Stimulated activated CD4-positive, alpha-beta T cell treated with anti-CD3 and anti-CD28 coated beads, Interleukin-4, amount 100 ng/mL, for 1 hour (primary cell): ENCODE data around the gene PML.

Experiments
- DNase-seq: peaks from one replicate; pipeline ENCODE4 v3.0.0-alpha.2; 2020

Gene PML

DNA sequence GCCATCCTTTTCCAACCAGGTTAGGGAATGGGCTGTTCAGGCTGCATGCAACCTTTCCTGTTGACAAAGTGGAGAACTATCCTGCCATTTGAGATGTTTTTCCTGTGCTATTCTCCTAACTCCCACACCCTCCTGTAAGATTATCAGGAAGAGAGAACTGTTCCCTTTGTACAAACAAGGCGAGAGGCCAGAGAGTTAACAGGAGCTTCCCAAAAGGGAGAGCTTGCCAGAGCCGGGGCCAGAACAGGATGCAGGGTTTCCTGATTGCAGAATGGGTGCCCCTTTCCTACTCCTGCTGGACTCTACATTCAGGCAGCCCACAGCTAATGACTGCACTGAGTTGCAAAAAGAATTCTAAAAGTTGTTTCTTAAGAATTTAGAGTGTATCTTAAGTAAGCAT is 17.1 kb downstream of the PML start:
- no peak for DNase-seq

- no peak for DNase-seq
These were observed 18.9 kb downstream of the PML start for GRCh38 chr15:74013374-74013894.

- no peak for DNase-seq
These were observed 25.2 kb downstream of the PML start for GRCh38 chr15:74019734-74020133.

DNA sequence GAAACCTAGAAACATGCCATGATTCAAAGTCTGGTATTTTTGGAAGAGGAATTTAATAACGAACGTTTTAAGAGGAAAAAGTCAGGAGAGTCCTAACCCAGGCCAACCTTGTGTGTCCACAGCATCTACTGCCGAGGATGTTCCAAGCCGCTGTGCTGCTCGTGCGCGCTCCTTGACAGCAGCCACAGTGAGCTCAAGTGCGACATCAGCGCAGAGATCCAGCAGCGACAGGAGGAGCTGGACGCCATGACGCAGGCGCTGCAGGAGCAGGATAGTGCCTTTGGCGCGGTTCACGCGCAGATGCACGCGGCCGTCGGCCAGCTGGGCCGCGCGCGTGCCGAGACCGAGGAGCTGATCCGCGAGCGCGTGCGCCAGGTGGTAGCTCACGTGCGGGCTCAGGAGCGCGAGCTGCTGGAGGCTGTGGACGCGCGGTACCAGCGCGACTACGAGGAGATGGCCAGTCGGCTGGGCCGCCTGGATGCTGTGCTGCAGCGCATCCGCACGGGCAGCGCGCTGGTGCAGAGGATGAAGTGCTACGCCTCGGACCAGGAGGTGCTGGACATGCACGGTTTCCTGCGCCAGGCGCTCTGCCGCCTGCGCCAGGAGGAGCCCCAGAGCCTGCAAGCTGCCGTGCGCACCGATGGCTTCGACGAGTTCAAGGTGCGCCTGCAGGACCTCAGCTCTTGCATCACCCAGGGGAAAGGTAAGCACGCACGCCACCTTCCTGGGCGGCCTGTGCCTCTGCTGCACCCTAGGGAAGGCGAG is 28.4 kb downstream of the PML start:
- DNase-seq = no peak

GRCh38 chr15:74024687-74025086 is 30.2 kb downstream of the PML start:
- DNase-seq = no peak

GRCh38 chr15:74025436-74025835 is 30.9 kb downstream of the PML start:
- DNase-seq = no peak

DNA sequence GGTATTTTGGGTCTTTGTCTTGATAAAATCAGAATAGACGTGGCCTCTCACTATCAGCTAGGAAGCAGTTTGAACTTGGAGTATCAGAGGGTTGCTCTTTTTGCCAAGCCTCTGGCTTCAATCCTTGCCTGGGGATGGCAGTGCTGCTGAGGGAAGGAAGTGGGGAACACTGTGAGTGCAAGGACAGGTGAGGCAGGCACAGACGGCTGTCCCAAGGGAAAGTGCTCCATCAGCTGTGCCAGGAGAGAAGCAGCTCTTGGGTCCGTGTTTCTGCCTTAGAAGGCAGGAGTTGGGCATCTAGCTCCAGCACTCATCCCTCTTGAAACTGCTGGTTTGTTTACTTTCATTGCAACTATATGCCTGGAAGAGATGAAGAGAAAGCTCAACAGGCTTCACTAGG is 33.2 kb downstream of the PML start:
- no peak for DNase-seq

DNA sequence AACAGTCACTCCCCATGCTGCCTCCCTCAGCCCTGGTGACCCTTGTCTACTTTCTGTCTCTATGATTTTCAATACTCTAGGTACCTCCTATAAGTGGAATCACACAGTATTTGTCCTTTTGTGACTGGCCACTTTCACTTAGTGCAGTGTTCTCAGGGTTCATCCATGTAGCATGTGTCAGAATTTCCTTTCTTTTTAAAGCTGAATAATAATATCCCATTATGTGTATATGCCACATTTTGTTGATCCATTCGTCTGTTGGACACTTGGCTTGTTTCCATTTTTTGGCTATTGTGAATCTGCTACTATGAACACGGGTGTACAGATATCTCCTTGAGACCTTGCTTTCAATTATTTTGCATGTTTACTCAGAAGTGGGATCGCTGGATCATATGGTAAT is 34.1 kb downstream of the PML start:
- DNase-seq = no peak

DNA sequence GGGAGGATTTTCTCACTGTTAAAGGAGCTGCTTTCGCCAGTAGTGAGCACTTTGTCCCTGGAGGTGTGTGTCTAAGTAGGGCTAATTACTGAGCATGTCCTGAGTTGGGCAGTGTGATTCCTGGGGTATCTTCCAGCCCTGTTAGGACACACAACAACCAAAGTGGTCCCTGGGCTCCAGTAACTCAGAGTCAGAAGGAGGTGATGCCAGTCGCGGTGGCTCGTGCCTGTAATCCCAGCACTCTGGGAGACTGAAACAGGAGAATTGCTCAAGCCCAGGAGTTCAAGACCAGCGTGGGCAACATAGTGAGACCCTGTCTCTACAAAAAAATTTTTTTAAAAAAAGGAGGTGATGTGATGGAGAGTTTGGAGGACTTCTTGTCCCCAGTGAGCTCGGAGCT is 37.5 kb downstream of the PML start:
- DNase-seq = no peak

DNA sequence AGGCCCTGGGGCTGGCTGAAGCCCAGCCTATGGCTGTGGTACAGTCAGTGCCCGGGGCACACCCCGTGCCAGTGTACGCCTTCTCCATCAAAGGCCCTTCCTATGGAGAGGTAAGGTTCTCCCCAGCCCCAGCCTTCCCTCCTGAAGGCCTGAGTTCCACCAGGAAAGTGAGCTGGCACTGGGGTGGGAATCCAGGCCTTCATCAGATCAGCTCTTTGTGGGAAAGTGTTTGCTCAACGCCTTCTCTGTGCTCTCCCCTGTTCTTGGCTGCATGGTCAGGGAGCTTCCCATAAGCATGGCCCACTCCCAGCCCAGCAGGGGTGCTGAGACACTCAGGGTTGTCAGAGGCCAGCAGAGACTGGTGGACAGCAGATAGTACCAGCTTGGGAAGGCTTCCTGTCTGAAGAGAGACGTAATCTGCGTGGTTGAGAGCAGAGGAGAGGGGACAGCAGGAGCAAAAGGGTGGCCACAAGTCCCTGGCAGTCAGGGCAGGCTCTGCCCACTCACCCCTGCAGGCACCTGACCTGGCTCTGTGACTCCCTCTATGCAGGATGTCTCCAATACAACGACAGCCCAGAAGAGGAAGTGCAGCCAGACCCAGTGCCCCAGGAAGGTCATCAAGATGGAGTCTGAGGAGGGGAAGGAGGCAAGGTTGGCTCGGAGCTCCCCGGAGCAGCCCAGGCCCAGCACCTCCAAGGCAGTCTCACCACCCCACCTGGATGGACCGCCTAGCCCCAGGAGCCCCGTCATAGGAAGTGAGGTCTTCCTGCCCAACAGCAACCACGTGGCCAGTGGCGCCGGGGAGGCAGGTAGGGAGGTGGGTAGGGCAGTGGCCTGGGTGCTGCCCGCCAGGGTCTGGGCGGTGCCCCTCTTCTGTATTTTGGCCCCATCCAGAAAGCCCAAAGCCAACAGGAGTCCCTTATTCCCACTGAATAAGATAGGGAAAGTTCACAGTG is 38.4 kb downstream of the PML start:
- no peak for DNase-seq

GRCh38 chr15:74034206-74034755 is 39.8 kb downstream of the PML start:
- DNase-seq = no peak

GRCh38 chr15:74035121-74036017 is 40.9 kb downstream of the PML start:
- no peak for DNase-seq

DNA sequence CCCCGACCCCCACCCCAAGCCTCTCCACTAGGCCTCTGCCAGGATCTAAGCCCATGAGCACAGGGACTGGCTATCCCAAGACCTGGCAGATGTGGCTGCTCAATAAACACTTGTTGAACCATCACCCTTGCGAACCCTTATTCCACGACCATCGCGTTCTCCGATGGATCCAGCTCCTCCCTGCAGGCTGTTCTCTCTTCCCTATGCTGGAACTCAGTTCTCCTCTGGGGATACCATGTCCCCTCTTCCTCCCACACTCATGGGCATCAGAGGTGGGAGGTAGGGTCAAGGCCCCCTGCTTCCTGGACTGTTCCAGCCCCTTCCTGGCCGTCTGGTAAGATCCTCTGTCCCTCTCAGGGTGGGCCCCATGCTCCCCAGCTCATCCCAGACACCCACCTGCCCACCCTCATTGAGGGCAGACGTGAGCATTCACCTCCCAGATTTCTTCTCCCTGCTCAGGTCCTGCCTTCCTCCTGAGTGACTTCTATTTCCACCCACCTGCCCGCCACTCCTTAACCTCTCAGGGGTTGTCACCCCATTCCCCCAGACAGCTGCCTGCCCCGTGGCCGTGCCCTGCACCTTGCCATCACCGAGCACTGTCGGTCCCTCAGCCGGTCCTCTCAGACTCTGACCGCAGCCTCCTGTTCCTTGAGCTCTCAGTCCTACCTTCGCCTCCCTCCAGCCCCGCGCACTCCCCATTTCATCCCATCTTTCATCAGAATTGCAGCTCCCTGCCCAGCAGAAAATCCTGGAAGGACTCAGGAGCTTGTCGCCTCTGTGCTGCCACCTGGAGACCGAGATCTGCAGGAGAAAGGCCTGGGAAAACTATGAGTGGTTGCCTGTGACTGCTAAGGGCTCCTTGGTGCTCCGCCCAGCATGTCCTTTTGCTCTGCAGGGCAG is 42.0 kb downstream of the PML start:
- no peak for DNase-seq

GRCh38 chr15:74037171-74038117 is 42.9 kb downstream of the PML start:
- no peak for DNase-seq

GRCh38 chr15:74038707-74039655 is 44.5 kb downstream of the PML start:
- no peak for DNase-seq

GRCh38 chr15:74039656-74040010 is 45.1 kb downstream of the PML start:
- DNase-seq = no peak

DNA sequence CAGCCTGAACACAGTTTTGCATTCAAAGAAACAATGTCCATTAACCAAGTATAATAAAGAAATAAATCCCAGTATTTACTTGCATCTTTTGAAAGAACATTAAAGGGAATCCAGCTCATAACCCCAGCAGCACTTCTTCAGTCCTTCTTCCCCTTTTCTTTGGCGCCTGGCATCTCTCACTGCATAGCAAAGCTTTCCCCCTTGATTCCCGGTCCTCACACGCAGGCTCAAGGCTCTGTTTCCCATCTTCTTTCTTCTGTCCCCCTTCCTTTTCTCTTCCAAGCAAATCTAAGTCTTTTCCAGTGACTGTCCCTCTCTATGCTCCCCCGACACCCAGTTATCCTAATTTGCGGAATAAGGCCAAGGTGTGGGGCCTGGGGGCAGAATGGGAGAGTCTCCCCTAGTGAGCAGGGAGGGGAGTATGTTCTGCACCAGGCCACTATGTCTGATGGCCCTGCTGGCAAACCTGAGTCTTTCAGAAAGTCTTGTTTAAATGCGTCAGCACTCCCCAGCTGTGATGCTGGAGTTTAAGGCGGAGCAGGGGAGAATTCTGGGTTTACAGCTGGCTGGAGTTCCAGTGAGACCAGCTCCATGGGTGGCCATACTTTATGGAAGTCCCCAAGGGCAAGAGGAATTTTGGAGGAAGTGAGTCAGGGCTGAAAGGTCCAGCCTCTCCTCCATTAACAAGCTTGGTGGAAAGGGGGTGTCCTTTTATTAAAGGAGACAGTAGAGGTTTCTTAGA is 45.8 kb downstream of the PML start:
- DNase-seq = no peak

- DNase-seq = no peak
These were observed 46.8 kb downstream of the PML start for GRCh38 chr15:74041311-74041756.
